ENCODE results near the gene C10orf120.

GRCh38 chr10:122730238-122730637, 30.6 kb upstream of the C10orf120 start:
- no peak for TF ChIP-seq CTCF (IDR thresholded peaks at IDR 0.05; ENCODE audit: low read depth, low read length)
- no peak for TF ChIP-seq EZH2phosphoT487 (IDR thresholded peaks at IDR 0.05; ENCODE audit: low read depth)

Measured in OCI-LY3 (cell line).